GM12872 (cell line): ENCODE measurements around the gene LYPD3.
A peak's percentile ranks its signal among the peaks of the same experiment; 100 is the strongest.

Experiments used
- TF ChIP-seq, protein P1 (sequence below): IDR thresholded peaks from 3 replicates; pipeline ENCODE4 v1.5.1; 2011; ENCODE audit warnings: low read depth, mild to moderate bottlenecking, low read length, moderate library complexity; ENCODE audit not compliant: insufficient read depth

LYPD3 gene

DNA sequence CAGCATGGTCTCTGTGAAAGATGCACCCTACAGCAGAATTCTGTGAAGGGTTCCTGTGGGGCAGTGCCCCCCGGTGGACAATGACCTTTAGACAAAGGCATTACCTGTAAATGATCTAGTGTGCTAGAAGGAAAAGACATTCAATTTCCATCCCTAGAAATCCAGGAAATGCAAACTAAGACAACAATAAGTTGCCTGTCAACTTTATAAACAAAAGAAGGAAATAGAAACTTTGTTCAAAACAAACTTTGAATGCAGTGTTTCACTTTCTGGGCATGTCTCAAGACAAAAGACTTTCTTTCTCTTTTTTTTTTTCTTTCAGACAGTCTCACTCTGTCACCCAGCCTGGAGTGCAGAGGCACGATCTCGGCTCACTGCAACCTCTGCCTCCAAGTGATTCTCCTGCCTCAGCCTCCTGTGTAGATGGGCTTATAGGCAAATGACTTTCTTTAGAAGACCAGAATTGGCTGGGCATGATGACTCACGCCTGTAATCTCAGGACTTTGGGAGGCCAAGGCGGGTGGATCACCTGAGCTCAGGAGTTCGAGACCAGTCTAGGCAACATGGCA, 35.2 kb downstream of the LYPD3 start:
- TF ChIP-seq, protein P1, sequence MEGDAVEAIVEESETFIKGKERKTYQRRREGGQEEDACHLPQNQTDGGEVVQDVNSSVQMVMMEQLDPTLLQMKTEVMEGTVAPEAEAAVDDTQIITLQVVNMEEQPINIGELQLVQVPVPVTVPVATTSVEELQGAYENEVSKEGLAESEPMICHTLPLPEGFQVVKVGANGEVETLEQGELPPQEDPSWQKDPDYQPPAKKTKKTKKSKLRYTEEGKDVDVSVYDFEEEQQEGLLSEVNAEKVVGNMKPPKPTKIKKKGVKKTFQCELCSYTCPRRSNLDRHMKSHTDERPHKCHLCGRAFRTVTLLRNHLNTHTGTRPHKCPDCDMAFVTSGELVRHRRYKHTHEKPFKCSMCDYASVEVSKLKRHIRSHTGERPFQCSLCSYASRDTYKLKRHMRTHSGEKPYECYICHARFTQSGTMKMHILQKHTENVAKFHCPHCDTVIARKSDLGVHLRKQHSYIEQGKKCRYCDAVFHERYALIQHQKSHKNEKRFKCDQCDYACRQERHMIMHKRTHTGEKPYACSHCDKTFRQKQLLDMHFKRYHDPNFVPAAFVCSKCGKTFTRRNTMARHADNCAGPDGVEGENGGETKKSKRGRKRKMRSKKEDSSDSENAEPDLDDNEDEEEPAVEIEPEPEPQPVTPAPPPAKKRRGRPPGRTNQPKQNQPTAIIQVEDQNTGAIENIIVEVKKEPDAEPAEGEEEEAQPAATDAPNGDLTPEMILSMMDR: peak; percentile 27; the same call in 2 of the 3 replicates

DNA sequence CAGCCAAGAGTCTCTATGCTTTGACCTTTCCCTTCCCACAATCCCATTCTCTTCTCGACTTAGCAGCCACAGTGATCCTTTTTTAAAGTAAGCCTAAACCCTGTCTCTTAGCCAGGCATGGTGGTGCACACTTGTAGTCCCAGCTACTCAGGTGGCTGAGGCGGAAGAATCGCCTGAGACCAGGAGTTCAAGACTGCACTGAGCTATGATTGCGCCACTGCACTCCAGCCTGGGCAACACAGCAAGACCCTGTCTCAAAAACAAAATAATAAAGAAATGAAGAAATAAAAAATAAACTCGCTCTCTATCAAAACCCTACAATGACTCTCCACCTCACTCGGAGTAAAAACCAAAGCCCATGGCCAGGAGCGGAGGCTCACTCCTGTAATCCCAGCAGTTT, 36.0 kb downstream of the LYPD3 start:
- TF ChIP-seq, protein P1: no peak

DNA sequence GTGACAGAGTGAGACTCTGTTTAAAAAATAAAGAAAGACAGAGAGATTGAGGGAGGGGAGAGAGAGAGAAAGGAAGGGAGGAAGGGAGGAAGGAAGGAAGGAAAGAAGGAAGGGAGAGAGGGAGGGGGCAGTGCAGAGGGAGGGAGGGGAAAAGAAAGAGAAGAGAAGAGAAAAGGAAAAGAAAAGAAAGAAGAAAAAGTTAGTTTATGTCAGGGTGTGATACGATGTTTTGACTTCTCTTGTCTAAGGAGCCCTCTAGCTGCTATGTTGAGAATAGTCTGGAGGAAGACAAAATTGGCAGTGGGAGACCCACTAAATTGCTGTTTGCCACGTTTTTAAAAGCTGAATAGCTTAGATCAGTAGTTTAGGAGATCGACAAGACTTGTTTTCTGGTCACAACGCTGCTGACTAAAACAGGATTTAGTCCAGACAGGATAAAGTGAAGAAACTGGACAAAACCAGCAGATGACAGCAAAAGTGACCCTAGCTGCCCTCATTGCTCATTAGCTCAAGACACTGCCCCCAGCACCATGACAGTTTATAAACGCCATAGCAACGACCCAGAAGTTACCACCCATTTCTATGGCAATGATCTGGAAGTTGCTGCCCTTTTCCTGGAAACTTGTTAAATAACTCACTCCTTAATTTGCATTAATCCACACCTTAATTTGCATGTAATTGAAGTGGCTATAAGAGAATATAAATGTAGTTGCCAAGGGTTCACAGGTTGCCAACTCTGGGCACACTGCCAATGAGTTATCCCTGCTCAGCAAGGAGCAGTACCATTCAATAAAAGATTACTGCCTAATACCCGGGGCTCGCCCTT, 39.6 kb downstream of the LYPD3 start:
- TF ChIP-seq, protein P1: peak; percentile 58

DNA sequence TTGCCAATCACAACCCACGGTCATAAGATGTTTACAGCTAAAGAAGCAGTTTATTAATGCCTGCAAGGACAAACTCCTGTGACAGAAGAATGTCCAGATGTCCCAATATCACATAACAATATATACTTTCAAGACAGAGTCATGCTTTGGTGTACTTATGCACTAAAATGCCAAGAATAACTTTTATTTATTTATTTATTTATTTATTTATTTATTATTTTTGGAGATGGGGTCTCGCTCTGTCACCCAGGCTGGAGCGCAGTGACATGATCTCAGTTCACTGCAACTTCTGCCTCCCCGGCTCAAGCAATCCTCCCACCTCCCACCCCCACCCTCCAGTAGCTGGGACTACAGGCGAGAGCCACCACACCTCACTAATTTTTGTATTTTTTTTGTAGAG, 41.6 kb downstream of the LYPD3 start:
- TF ChIP-seq, protein P1: no peak

DNA sequence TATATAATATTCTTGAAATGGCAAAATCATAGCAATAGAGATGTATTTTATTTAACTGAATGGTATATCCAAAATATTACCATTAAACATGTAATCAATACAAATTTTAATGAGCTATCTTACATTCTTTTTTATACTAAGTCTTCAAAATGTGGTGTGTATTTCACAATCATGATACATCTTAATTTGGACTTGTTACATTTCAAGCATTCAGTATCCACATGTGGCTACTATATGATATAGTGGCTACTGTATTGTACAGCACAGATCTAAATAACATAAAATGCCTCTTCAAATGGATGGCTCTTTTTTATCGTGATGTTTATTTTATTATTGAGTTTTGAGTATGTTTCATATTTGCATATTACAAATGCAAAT, 42.7 kb downstream of the LYPD3 start:
- TF ChIP-seq, protein P1: no peak

DNA sequence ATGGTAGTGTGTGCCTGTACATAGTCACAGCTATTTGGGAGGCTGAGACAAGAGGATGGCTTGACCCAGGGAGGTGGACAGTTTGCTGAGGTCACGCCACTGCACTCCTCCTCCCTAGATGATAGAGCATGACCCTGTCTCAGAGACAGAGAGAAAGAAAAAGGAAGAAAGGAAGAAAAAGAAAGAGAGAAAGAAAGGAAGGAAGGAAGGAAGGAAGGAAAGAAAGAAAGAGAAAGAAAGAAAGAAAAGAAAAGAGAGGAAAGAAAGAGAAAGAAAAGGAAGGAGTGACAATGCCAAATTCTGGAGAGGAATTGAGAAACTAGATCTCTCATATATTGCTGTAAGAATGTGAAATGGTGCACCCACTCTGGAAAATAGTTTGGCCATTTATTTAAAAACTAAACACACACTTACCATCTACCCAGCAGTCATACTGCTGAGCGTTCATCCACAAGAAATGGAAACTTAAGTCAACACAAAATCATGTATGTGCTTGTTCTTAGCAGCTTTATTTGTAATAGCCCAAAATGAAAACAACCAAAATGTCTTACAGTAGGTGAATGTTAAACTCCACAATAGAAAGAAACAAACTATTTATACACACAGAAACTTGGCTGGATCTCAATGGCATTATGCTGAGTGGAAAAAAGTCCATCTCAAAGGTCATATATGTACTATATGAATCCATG, 43.3 kb downstream of the LYPD3 start:
- TF ChIP-seq, protein P1: no peak

DNA sequence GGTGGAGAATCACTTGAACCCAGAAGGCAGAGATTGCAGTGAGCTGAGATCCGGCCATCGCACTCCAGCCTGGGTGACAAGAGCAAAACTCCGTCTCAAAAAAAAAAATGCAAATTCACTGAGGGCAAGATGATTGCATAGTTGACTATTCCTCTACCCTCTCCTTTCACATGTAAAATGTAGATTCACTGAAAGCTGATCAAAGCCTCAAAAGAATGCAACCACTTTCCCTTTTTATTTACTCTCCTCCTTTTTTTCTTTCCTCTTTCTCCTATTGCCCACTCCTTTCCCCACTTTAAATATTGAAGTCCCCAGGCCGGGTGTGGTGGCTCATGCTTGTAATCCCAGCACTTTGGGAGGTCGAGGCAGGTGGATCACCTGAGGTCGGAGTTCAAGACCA, 44.5 kb downstream of the LYPD3 start:
- TF ChIP-seq, protein P1: no peak
